RWPE1 (cell line): Measurements from ENCODE around the gene ZER1.
"Not testable (repeated sequence)": the region's sequence is repeated elsewhere in the genome, so short reads cannot be mapped to it uniquely, and the experiment has no call there.

Source experiments
- CTCF ChIA-PET: fragments of 350-600 bp; sonication (Branson Sonifier 250); formaldehyde crosslinking; extraction: SDS; loops from one replicate; lab custom pipeline; 2021; lab: Yijun Ruan, JAX
- POLR2A ChIA-PET: fragments of 400-600 bp; formaldehyde crosslinking; extraction: SDS; loops from one replicate; lab custom pipeline; 2020; ENCODE audit warnings: antibody characterized with exemption; ENCODE audit not compliant: low non-redundant PET; lab: Yijun Ruan, JAX
- DNase-seq: peaks from one replicate; pipeline ENCODE4 v3.0.0; 2012; ENCODE audit warnings: low spot score
- H3K27ac ChIP-seq: fragments of 450-650 bp; 2 replicates; pipeline ENCODE4 v1.5.1; 2017
- TF ChIP-seq, protein P1 (sequence below): fragments of 450-650 bp; conservative IDR thresholded peaks from 2 replicates; pipeline ENCODE4 v1.5.1; 2017; ENCODE audit warnings: low read depth, mild to moderate bottlenecking

Gene ZER1

DNA sequence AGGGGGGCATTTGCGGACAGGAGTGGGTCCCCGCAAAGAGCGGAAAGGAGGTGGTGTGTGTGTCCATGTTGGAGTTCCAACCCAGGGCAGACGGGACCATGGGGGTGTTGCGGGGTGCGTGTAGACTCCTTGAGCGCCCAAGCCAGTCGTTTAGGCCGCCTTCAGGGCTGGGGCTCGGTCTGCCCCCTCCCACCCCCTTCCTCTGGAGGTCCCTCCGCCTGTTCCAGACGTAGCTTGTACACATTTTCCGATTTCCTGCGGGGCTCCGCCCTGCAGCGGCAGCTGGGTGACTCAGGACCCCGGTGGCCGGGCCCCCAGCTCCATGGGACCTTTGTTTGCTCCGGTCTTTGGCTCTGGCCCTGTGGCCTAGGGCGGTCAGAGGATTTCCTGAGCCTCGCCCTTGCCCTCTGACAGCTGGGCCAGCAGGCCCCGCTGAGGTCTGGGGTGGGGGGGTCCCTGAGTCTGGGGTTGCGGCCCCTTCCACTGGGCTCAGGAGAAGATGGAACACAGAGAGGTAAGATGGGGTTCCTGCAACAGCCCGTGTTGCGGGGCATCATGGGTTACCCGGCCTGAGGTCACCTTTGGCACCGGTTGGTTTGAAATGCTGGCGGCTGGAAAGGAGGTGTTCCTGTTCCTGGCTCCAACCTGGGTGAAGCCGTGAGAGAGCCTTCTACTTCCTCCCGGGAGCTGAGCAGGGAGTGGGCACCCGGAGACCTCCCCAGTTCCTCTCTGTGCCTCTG, 67.9 kb downstream of the ZER1 start:
- peak overlapping the region; percentile 81 for H3K27ac ChIP-seq
- DNase-seq = no peak
- ChIA-PET POLR2A (no interaction called here), CTCF (interaction anchor here (0.5 to 0.9 kb wide), 7 partner anchors 9 to 452 kb away, joined by 3 to 4 read pairs (median 3); partner anchors contain the start of gene ZDHHC12)
- TF ChIP-seq, protein P1, sequence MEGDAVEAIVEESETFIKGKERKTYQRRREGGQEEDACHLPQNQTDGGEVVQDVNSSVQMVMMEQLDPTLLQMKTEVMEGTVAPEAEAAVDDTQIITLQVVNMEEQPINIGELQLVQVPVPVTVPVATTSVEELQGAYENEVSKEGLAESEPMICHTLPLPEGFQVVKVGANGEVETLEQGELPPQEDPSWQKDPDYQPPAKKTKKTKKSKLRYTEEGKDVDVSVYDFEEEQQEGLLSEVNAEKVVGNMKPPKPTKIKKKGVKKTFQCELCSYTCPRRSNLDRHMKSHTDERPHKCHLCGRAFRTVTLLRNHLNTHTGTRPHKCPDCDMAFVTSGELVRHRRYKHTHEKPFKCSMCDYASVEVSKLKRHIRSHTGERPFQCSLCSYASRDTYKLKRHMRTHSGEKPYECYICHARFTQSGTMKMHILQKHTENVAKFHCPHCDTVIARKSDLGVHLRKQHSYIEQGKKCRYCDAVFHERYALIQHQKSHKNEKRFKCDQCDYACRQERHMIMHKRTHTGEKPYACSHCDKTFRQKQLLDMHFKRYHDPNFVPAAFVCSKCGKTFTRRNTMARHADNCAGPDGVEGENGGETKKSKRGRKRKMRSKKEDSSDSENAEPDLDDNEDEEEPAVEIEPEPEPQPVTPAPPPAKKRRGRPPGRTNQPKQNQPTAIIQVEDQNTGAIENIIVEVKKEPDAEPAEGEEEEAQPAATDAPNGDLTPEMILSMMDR = no peak

DNA sequence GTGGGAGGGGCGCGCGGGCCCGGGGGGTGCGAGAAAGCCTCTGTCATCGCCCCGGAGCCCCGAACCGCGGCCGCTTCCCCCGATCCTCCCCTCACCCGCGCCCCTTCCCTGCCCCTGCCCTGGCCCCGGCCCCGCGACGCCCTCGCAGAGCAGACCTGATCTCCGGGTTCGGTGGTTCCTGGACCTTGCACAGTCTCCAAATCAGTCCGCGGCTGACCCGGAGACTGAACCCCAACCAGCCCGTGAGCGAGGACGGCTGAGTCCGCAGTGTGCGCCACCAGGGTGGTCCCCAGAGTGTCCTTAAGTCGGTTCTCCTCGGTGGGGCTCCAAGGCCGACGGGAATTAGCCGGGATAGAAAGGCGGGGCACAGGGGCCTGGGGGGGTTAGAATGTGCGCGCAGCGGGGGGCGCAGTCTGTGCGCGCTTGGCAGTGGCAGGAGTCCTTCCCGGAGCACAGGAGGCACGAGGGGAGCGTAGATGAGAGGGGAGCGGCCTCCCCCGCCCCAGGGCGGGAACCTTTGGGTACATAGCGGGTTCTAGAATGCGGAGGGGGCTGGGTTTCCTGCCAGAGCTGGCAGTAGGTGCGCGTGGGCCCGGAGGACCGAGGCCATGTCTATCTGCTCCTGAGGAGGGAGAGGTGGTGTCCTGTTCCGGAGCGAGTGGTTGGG, 68.6 kb downstream of the ZER1 start:
- ChIA-PET POLR2A (no interaction called here), CTCF (interaction anchor here (0.5 to 0.7 kb wide), 3 partner anchors 10 to 452 kb away, joined by 3 to 4 read pairs (median 3); no protein-coding TSS in a partner anchor)
- TF ChIP-seq, protein P1 = no peak
- H3K27ac ChIP-seq = peak overlapping the region; percentile 81
- DNase-seq = peak; percentile 38

DNA sequence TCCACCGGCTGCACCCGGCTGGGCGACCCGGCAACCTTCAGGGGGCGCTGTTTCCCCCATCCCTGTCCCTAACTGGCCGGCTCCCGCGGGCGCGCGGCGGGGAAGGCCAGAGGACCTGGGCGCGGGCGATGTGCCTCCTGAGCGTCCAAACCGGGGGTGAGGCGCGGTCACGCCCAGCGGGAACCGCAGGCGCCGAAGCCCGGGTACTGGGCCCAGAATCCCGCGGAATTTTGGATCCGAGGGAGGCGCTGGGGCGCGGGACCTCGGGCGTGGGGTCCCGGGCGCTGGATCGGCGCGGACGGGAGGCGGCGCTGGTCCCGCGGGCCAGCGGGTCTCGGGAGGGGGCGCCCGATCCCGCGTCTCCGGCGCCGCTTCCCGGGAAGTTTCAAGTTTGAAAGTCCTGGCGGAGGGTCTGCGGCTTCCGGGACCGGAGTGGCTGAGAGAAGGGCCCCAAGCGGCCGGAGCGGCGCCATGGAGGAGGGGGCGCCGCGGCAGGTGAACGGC, 69.2 kb downstream of the ZER1 start, which contains the start of gene PKN3:
PKN3 (plus strand) TSS at position 59 of the 504 bp plus-strand sequence; CDS start at position 472, 413 bp downstream.
- ChIA-PET POLR2A (no interaction called here), CTCF (interaction anchor here (0.5 to 1.2 kb wide), 18 partner anchors 8 to 654 kb away, joined by 3 to 12 read pairs (median 3); partner anchors contain the start of genes ENDOG and ZDHHC12)
- H3K27ac ChIP-seq = peak within 1 kb of the TSS; percentile 81
- TF ChIP-seq, protein P1 = peak; percentile 100
- peak; percentile 96 for DNase-seq

DNA sequence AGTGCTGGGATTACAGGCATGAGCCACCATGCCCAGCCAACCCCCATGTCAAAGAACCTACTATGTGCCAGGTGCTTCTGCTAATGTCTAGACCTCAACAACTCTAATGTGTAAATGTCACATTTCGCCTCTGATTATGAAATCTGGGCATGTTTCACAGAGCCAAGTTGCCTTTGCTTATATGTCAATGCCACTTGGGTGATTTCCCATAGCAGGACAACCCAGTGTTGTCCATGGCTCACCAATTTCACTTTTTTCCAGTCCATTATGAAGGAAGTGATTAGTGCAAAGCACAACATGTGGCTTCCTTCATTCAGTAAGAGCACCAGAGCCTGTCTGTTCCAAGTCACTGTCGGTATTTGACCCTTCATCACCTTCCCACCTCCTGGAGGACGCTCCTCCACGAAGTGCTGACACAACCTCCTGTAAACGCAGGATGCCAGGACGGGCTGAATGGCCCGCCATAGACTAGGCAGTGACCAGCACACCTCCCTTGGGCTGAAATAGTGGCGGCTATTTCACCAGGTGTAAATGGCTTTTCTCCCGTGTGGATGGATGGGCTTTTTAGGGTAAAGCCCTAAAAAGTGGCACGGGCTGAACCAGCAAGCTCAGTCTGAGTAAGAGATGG, 70.4 kb downstream of the ZER1 start:
- CTCF ChIA-PET = interaction anchor here (0.6 to 1.2 kb wide), 5 partner anchors 18 to 1111 kb away, joined by 3 to 10 read pairs (median 3); no protein-coding TSS in a partner anchor
- POLR2A ChIA-PET = no interaction called here
- DNase-seq = no peak
- TF ChIP-seq, protein P1 = no peak
- H3K27ac ChIP-seq = peak overlapping the region; percentile 17; the same call in 1 of the 2 replicates

DNA sequence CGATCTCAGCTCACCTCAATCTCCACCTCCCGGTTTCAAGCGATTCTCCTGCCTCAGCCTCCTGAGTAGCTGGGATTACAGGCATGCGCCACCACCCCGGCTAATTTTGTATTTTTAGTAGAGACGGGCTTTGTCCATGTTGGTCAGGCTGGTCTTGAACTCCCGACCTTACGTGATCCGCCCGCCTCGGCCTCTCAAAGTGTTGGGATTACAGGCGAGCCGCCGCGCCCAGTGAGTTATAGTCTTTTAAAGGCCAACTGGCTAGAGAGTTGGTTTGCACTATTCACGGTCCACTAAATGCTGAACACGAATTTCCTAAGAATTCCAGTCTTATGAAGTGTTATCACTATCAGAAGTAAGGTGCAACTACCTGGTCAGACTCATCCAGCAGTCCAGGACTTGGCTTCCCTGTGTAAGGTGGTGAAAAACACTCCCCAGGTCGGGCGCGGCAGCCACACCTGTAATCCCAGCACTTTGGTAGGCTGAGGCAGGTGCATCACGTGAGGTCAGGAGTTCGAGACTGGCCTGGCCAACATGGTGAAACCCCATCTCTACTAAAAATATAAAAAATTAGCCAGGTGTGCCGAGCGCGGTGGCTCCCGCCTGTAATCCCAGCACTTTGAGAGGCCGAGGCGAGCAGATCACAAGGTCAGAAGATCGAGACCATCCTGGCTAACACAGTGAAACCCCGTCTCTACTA, 72.5 kb downstream of the ZER1 start:
- CTCF ChIA-PET, DNase-seq: not testable (repeated sequence)
- peak overlapping the region; percentile 50 for H3K27ac ChIP-seq
- POLR2A ChIA-PET = interaction anchor here (0.7 kb wide), 1 partner anchor 15 kb away, joined by 4 read pairs; no protein-coding TSS in a partner anchor

DNA sequence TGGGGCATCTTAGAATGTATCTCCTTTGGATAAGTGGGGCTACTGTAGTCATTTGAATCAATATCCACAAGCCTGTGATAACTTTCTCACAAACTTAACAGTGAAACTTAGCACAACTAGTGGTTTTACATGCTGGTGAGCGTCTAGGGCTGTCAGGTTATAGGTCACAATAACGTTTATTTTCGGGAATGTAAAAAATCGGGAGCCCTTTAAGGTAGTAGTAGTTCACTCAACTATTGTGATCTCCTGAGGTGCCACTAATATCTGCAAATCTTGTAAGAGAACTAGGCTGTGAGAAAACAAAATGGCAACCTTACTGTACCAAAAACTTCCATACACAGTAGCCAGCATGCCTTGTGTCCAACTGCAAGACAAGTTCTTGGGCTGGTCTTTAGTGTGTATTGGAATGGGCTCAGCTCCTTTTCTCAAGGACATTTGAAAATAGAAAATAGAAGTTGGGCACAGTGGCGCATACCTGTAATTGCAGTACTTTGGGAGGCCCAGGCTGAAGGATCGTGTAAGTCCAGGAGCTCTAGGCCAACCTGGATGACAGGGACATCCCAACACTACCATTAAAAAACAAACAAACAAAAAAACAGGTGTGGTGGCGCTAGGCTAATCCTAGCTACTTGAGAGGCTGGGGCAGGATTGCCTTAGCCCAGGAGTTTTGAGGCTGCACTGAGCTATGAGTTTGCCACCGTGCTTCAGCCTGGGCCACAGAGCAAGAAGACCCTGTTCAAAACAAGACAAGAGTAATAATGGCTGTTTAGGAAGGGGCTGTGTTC, 74.6 kb downstream of the ZER1 start:
- POLR2A ChIA-PET = interaction anchor here (0.6 kb wide), 1 partner anchor 24 kb away, joined by 4 read pairs; no protein-coding TSS in a partner anchor
- peak overlapping the region; percentile 50 for H3K27ac ChIP-seq
- CTCF ChIA-PET = interaction anchor here (0.6 kb wide), 1 partner anchor 179 kb away, joined by 3 read pairs; no protein-coding TSS in a partner anchor
- TF ChIP-seq, protein P1 = no peak
- DNase-seq = no peak
